ENCODE results near the gene DOC2A.
"Not testable (repeated sequence)": the region's sequence is repeated elsewhere in the genome, so short reads cannot be mapped to it uniquely, and the experiment has no call there.

The DOC2A gene

GRCh38 chr16:30027588-30028437 lies 17.0 kb upstream of the DOC2A start:
- no peak for DNase-seq

GRCh38 chr16:30026449-30026848 lies 15.6 kb upstream of the DOC2A start:
- DNase-seq, result no peak

- no peak for DNase-seq
These were observed 14.7 kb upstream of the DOC2A start for GRCh38 chr16:30025574-30025973.

GRCh38 chr16:30025156-30025555 lies 14.3 kb upstream of the DOC2A start:
- DNase-seq, result no peak

- DNase-seq, result no peak
These were observed 13.6 kb upstream of the DOC2A start for GRCh38 chr16:30024451-30024850.

- no peak for DNase-seq
These were observed 12.8 kb upstream of the DOC2A start for GRCh38 chr16:30023586-30023985.

- no peak for DNase-seq
These were observed 12.1 kb upstream of the DOC2A start, which contains the start of gene C16orf92 for GRCh38 chr16:30022887-30023286. Gene C16orf92, plus strand, starts transcription at chr16:30023198. Its CDS starts 143 bp downstream, at chr16:30023341.

GRCh38 chr16:30018731-30019158 lies 7.9 kb upstream of the DOC2A start:
- DNase-seq, result peak; percentile 59

- DNase-seq, result not testable (repeated sequence)
These were observed 7.1 kb upstream of the DOC2A start for GRCh38 chr16:30017937-30018336.

- no peak for DNase-seq
These were observed 6.4 kb upstream of the DOC2A start for GRCh38 chr16:30017277-30017656.

GRCh38 chr16:30016555-30017276 lies 5.9 kb upstream of the DOC2A start:
- no peak for DNase-seq

- not testable (repeated sequence) for DNase-seq
These were observed 4.6 kb upstream of the DOC2A start for GRCh38 chr16:30015450-30015849.

GRCh38 chr16:30012598-30012997 lies 1.8 kb upstream of the DOC2A start:
- DNase-seq, result not testable (repeated sequence)

- DNase-seq, result peak; percentile 19
These were observed 1.1 kb upstream of the DOC2A start for GRCh38 chr16:30011714-30012504.

- no peak for DNase-seq
These were observed 610 bp downstream of the DOC2A start for GRCh38 chr16:30009990-30010843.

GRCh38 chr16:30009085-30009862 lies 1.6 kb downstream of the DOC2A start:
- no peak for DNase-seq

- DNase-seq, result no peak
These were observed 3.4 kb downstream of the DOC2A start for GRCh38 chr16:30007378-30007895.

GRCh38 chr16:30006659-30007377 lies 4.0 kb downstream of the DOC2A start:
- no peak for DNase-seq

GRCh38 chr16:30006095-30006473 lies 4.7 kb downstream of the DOC2A start:
- no peak for DNase-seq
